ENCODE data around the gene PLD3. TPM values are rescaled to one million over a fixed set of nuclear protein-coding genes. Genes with fewer than 3 reads are reported as not detected.

The PLD3 gene
- total and polyA plus RNA-seq, 3 experiments from 2014 or later: 48.2 to 73.6 (median 53.0) TPM

DNA sequence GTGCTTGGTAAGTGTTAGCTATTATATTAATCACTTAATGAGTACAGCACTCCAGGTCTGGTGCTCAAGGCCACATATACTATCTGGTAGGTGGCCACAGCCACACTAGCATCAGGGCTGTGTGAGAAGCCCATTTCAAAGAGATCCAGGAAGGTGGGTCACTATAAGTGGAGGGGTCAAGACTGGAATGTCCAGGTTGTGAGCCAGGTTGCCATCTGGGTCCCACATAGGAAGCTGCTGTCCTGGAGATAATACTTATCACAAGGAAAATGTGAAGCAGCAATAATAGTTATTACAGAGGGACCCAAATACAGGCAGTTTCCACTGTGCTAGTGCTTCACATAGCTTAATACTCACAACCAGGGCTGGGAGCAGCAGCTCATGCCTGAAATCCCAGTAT, 13.4 kb upstream of the PLD3 start:
- ChIA-PET CTCF (interaction anchor here (0.7 kb wide), 1 partner anchor 13 kb away, joined by 3 read pairs; the partner anchor contains the start of gene C19orf47), POLR2A (interaction anchor here (0.5 to 0.7 kb wide), 2 partner anchors 107 to 501 kb away, joined by 4 to 6 read pairs; partner anchors contain the start of gene DYRK1B)
- H3K9me3 ChIP-seq (ENCODE audit: low read length): no peaks in the 10 kb centered on the region
- no peaks in the 10 kb centered on the region for H3K27me3 ChIP-seq (ENCODE audit: insufficient read depth, low read length, poor library complexity, severe bottlenecking)
- no peak overlapping the region for H3K27ac ChIP-seq (ENCODE audit: low read depth, low read length)
- no peaks in the 10 kb centered on the region for H3K9me3 Mint-ChIP-seq
- peaks cover 0 to 8% (median 4%) of the 10 kb centered on the region in 3 donors for H3K4me1 Mint-ChIP-seq
- peaks cover 5 to 68% (median 18%) of the 10 kb centered on the region in 3 donors for H3K36me3 Mint-ChIP-seq
- no peaks in the 10 kb centered on the region for H3K4me1 ChIP-seq (ENCODE audit: insufficient read depth, low read length)
- H3K4me3 ChIP-seq (ENCODE audit: low read length): no peak overlapping the region
- H3K36me3 ChIP-seq (ENCODE audit: insufficient read depth, low read length): peaks cover 25% of the 10 kb centered on the region
- no peak overlapping the region for H3K4me3 Mint-ChIP-seq
- no peak for DNase-seq
- no peak overlapping the region for H3K27ac Mint-ChIP-seq
- no peaks in the 10 kb centered on the region for H3K27me3 Mint-ChIP-seq

DNA sequence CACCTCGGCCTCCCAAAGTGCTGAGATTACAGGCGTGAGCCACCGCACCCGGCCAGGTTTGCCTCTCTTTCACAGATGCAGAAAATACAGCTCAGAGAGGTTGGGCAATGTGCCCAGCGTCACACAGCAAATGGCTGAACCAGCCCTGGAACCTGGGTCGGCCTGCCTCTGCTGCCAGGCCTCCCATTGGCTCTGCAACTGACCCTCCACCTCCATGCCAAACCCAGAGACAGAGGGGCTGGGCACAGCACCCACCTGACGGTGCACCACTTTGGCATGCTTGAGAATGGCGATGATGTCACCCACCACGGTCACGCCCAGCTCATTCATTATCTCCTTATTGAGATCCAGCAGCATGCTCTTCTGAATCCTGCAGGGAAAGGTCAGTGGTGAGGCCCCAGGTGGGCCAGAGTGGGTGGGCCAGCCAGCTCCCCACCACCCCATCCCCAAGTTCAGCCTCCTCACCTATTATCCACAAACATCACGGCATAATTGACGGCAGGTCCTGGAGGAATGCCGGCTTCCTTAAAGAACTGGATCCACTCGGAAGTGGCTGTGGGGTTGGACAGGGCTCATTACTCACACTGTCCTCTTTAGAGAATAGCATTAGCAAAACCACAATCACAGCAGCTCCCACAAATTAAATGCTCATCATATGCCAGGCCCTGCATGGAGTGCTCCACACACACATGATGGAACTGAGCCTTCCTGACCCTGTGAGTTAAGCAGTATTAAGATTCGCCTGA, 12.5 kb upstream of the PLD3 start:
- Histone ChIP-seq H3K4me3 (ENCODE audit: low read length) (no peak overlapping the region), H3K9me3 (ENCODE audit: low read length) (no peaks in the 10 kb centered on the region), H3K4me1 (ENCODE audit: insufficient read depth, low read length) (no peaks in the 10 kb centered on the region), H3K27ac (ENCODE audit: low read depth, low read length) (no peak overlapping the region), H3K27me3 (ENCODE audit: insufficient read depth, low read length, poor library complexity, severe bottlenecking) (no peaks in the 10 kb centered on the region), H3K36me3 (ENCODE audit: insufficient read depth, low read length) (peaks cover 21% of the 10 kb centered on the region)
- peaks cover 0 to 9% (median 4%) of the 10 kb centered on the region in 3 donors for H3K4me1 Mint-ChIP-seq
- DNase-seq: no peak
- POLR2A ChIA-PET: interaction anchor here (0.6 kb wide), 1 partner anchor 38 kb away, joined by 9 read pairs; no protein-coding TSS in a partner anchor
- no peaks in the 10 kb centered on the region for H3K9me3 Mint-ChIP-seq
- CTCF ChIA-PET: no interaction called here
- no peaks in the 10 kb centered on the region for H3K27me3 Mint-ChIP-seq
- peak overlapping the region in 1 of 8 donors; percentile 47 for H3K27ac Mint-ChIP-seq
- H3K4me3 Mint-ChIP-seq: no peak overlapping the region
- peaks cover 5 to 62% (median 19%) of the 10 kb centered on the region in 3 donors for H3K36me3 Mint-ChIP-seq

GRCh38 chr19:40336601-40336900, 11.9 kb upstream of the PLD3 start:
- CTCF ChIA-PET: no interaction called here
- Histone ChIP-seq H3K27ac (ENCODE audit: low read depth, low read length) (no peak overlapping the region), H3K9me3 (ENCODE audit: low read length) (no peaks in the 10 kb centered on the region), H3K4me3 (ENCODE audit: low read length) (no peak overlapping the region), H3K4me1 (ENCODE audit: insufficient read depth, low read length) (no peaks in the 10 kb centered on the region), H3K36me3 (ENCODE audit: insufficient read depth, low read length) (peaks cover 17% of the 10 kb centered on the region), H3K27me3 (ENCODE audit: insufficient read depth, low read length, poor library complexity, severe bottlenecking) (no peaks in the 10 kb centered on the region)
- Mint-ChIP-seq H3K4me3 (no peak overlapping the region), H3K27ac (no peak overlapping the region), H3K9me3 (no peaks in the 10 kb centered on the region), H3K36me3 (peaks cover 5 to 61% (median 19%) of the 10 kb centered on the region in 3 donors), H3K4me1 (peaks cover 3 to 13% (median 4%) of the 10 kb centered on the region in 3 donors), H3K27me3 (no peaks in the 10 kb centered on the region)
- DNase-seq: no peak
- POLR2A ChIA-PET: interaction anchor here (0.6 kb wide), 1 partner anchor 37 kb away, joined by 9 read pairs; no protein-coding TSS in a partner anchor

DNA sequence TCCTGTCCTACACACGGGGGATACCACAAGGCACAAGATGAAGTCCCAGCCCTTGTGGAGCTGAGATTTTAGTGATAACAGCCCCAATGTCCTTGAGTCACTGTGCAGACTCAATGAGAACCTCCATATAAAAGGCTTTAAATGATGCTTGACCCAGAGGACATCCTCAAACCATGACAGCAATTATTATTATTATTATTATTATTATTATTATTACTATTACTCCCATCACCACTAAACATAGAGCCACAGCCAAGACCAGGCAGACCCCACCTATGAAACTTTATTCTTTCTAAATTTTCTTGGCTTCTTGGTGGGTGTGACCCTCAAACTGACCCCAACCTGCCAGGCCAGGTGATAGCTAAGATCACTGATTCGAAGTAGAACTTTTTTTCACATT, 11.4 kb upstream of the PLD3 start:
- H3K9me3 ChIP-seq (ENCODE audit: low read length): no peaks in the 10 kb centered on the region
- CTCF ChIA-PET: no interaction called here
- Mint-ChIP-seq H3K9me3 (no peaks in the 10 kb centered on the region), H3K36me3 (peaks cover 5 to 60% (median 19%) of the 10 kb centered on the region in 3 donors), H3K27me3 (no peaks in the 10 kb centered on the region), H3K27ac (no peak overlapping the region), H3K4me3 (no peak overlapping the region), H3K4me1 (peaks cover 3 to 13% (median 4%) of the 10 kb centered on the region in 3 donors)
- H3K4me3 ChIP-seq (ENCODE audit: low read length): no peak overlapping the region
- H3K4me1 ChIP-seq (ENCODE audit: insufficient read depth, low read length): no peaks in the 10 kb centered on the region
- H3K36me3 ChIP-seq (ENCODE audit: insufficient read depth, low read length): peaks cover 17% of the 10 kb centered on the region
- H3K27me3 ChIP-seq (ENCODE audit: insufficient read depth, low read length, poor library complexity, severe bottlenecking): no peaks in the 10 kb centered on the region
- H3K27ac ChIP-seq (ENCODE audit: low read depth, low read length): no peak overlapping the region
- DNase-seq: no peak
- POLR2A ChIA-PET: no interaction called here

GRCh38 chr19:40337594-40337993, 10.9 kb upstream of the PLD3 start:
- DNase-seq: no peak
- Mint-ChIP-seq H3K9me3 (no peaks in the 10 kb centered on the region), H3K4me3 (no peak overlapping the region), H3K36me3 (peaks cover 5 to 62% (median 18%) of the 10 kb centered on the region in 3 donors), H3K4me1 (peaks cover 4 to 18% (median 8%) of the 10 kb centered on the region in 3 donors), H3K27me3 (no peaks in the 10 kb centered on the region), H3K27ac (no peak overlapping the region)
- Histone ChIP-seq H3K4me3 (ENCODE audit: low read length) (no peak overlapping the region), H3K4me1 (ENCODE audit: insufficient read depth, low read length) (no peaks in the 10 kb centered on the region), H3K27me3 (ENCODE audit: insufficient read depth, low read length, poor library complexity, severe bottlenecking) (no peaks in the 10 kb centered on the region), H3K36me3 (ENCODE audit: insufficient read depth, low read length) (peaks cover 17% of the 10 kb centered on the region), H3K9me3 (ENCODE audit: low read length) (no peaks in the 10 kb centered on the region), H3K27ac (ENCODE audit: low read depth, low read length) (no peak overlapping the region)
- ChIA-PET CTCF (no interaction called here), POLR2A (no interaction called here)

GRCh38 chr19:40339018-40339728, 9.3 kb upstream of the PLD3 start:
- H3K9me3 ChIP-seq (ENCODE audit: low read length): no peaks in the 10 kb centered on the region
- no peak overlapping the region for H3K27ac ChIP-seq (ENCODE audit: low read depth, low read length)
- Mint-ChIP-seq H3K9me3 (no peaks in the 10 kb centered on the region), H3K27me3 (no peaks in the 10 kb centered on the region), H3K4me1 (peaks cover 7 to 18% (median 17%) of the 10 kb centered on the region in 3 donors), H3K4me3 (no peak overlapping the region), H3K36me3 (peaks cover 0 to 55% (median 7%) of the 10 kb centered on the region in 3 donors), H3K27ac (no peak overlapping the region)
- peaks cover 7% of the 10 kb centered on the region for H3K36me3 ChIP-seq (ENCODE audit: insufficient read depth, low read length)
- ChIA-PET POLR2A (no interaction called here), CTCF (no interaction called here)
- H3K4me1 ChIP-seq (ENCODE audit: insufficient read depth, low read length): no peaks in the 10 kb centered on the region
- no peaks in the 10 kb centered on the region for H3K27me3 ChIP-seq (ENCODE audit: insufficient read depth, low read length, poor library complexity, severe bottlenecking)
- H3K4me3 ChIP-seq (ENCODE audit: low read length): no peak overlapping the region
- DNase-seq: no peak

GRCh38 chr19:40341601-40342482, 6.7 kb upstream of the PLD3 start:
- Histone ChIP-seq H3K4me3 (ENCODE audit: low read length) (no peak overlapping the region), H3K27me3 (ENCODE audit: insufficient read depth, low read length, poor library complexity, severe bottlenecking) (no peaks in the 10 kb centered on the region), H3K4me1 (ENCODE audit: insufficient read depth, low read length) (no peaks in the 10 kb centered on the region), H3K36me3 (ENCODE audit: insufficient read depth, low read length) (no peaks in the 10 kb centered on the region), H3K27ac (ENCODE audit: low read depth, low read length) (no peak overlapping the region), H3K9me3 (ENCODE audit: low read length) (no peaks in the 10 kb centered on the region)
- Mint-ChIP-seq H3K9me3 (no peaks in the 10 kb centered on the region), H3K4me3 (peak overlapping the region in 1 of 7 donors; percentile 74), H3K27me3 (no peaks in the 10 kb centered on the region), H3K36me3 (peaks cover 0 to 37% (median 7%) of the 10 kb centered on the region in 3 donors), H3K4me1 (peaks cover 12 to 29% (median 20%) of the 10 kb centered on the region in 3 donors), H3K27ac (peak overlapping the region in 1 of 8 donors; percentile 84)
- ChIA-PET POLR2A (interaction anchor here (0.6 kb wide), 1 partner anchor 643 kb away, joined by 7 read pairs; no protein-coding TSS in a partner anchor), CTCF (interaction anchor here (0.9 kb wide), 1 partner anchor 293 kb away, joined by 3 read pairs; no protein-coding TSS in a partner anchor)
- DNase-seq: no peak

Measured in CD8-positive, alpha-beta memory T cell (primary cell).